ENCODE data around the gene MAST2.
A peak's percentile ranks its signal among the peaks of the same experiment; 100 is the strongest.

MAST2 gene

GRCh38 chr1:45908611-45909140 is 105.3 kb downstream of the MAST2 start:
- Histone ChIP-seq H3K4me1 (peaks cover 0 to 10% (median 4%) of the 10 kb centered on the region in 4 donors), H3K9me3 (no peaks in the 10 kb centered on the region), H3K4me3 (no peak overlapping the region), H3K36me3 (no peaks in the 10 kb centered on the region), H3K27me3 (no peaks in the 10 kb centered on the region), H3K27ac (no peak overlapping the region)
- no peak for DNase-seq
- no peak for TF ChIP-seq CTCF (IDR thresholded peaks at IDR 0.05)
- intact Hi-C loops (cut with DNase I; ENCODE audit: low total_unique reads), result no loop called here

GRCh38 chr1:45911634-45912033 is 108.2 kb downstream of the MAST2 start:
- no peaks in the 10 kb centered on the region for H3K9me3 ChIP-seq
- no peak overlapping the region for H3K4me3 ChIP-seq
- peaks cover 0 to 19% (median 8%) of the 10 kb centered on the region in 4 donors for H3K4me1 ChIP-seq
- intact Hi-C loops (cut with DNase I; ENCODE audit: low total_unique reads), result no loop called here
- H3K27ac ChIP-seq, result no peak overlapping the region
- H3K27me3 ChIP-seq, result no peaks in the 10 kb centered on the region
- H3K36me3 ChIP-seq, result no peaks in the 10 kb centered on the region
- TF ChIP-seq CTCF (IDR thresholded peaks at IDR 0.05), result no peak
- no peak for DNase-seq

- Histone ChIP-seq H3K27ac (peak overlapping the region; percentile 82 to 88), H3K4me1 (peaks cover 0 to 19% (median 8%) of the 10 kb centered on the region in 4 donors), H3K27me3 (no peaks in the 10 kb centered on the region), H3K9me3 (no peaks in the 10 kb centered on the region), H3K4me3 (peak overlapping the region; percentile 24 to 32), H3K36me3 (no peaks in the 10 kb centered on the region)
- peak; percentile 70 to 91 for DNase-seq
- intact Hi-C loops (cut with DNase I; ENCODE audit: low total_unique reads), result no loop called here
- TF ChIP-seq CTCF (IDR thresholded peaks at IDR 0.05), result no peak
Observed at GRCh38 chr1:45913183-45913683, 109.8 kb downstream of the MAST2 start.

- Histone ChIP-seq H3K4me1 (peaks cover 0 to 19% (median 8%) of the 10 kb centered on the region in 4 donors), H3K36me3 (no peaks in the 10 kb centered on the region), H3K27me3 (no peaks in the 10 kb centered on the region), H3K27ac (peak overlapping the region; percentile 82 to 88), H3K9me3 (no peaks in the 10 kb centered on the region), H3K4me3 (peak overlapping the region; percentile 24 to 32)
- intact Hi-C loops (cut with DNase I; ENCODE audit: low total_unique reads), result no loop called here
- no peak for DNase-seq
- no peak for TF ChIP-seq CTCF (IDR thresholded peaks at IDR 0.05)
Observed at GRCh38 chr1:45913731-45914501, 110.5 kb downstream of the MAST2 start.

- TF ChIP-seq CTCF (IDR thresholded peaks at IDR 0.05), result no peak
Observed at GRCh38 chr1:45914836-45915235, 111.4 kb downstream of the MAST2 start.

More at GRCh38 chr1:45914836-45915235, 111.4 kb downstream of the MAST2 start:
- Histone ChIP-seq H3K27me3 (no peaks in the 10 kb centered on the region), H3K36me3 (no peaks in the 10 kb centered on the region), H3K27ac (peak overlapping the region; percentile 82 to 88), H3K9me3 (no peaks in the 10 kb centered on the region), H3K4me3 (no peak overlapping the region), H3K4me1 (peaks cover 0 to 19% (median 8%) of the 10 kb centered on the region in 4 donors)
- DNase-seq, result no peak
- intact Hi-C loops (cut with DNase I; ENCODE audit: low total_unique reads), result no loop called here

Data from tibial artery (tissue), 4 donors.